GM13977 (cell line): ENCODE measurements around the gene IYD.

Source experiments
- DNase-seq: peaks from one replicate; pipeline ENCODE4 v3.0.0; 2012; ENCODE audit warnings: low spot score
- in situ Hi-C: fragments of 300-500 bp; cut with MboI; formaldehyde crosslinking; loops from one replicate; pipeline ENCODE4 v1.12.0; 2022; ENCODE audit warnings: low sequenced_read_pairs, low pct_unique_long_range_greater_than_20kb, mixed read lengths, inconsistent platforms; ENCODE audit not compliant: unreplicated experiment
- TF ChIP-seq, protein P1 (sequence below): IDR thresholded peaks from 2 replicates; pipeline ENCODE4 v1.5.1; 2012; ENCODE audit warnings: mild to moderate bottlenecking, control low read depth; ENCODE audit not compliant: insufficient read depth; ENCODE audit errors: extremely low read depth, missing control alignments

The IYD gene

DNA sequence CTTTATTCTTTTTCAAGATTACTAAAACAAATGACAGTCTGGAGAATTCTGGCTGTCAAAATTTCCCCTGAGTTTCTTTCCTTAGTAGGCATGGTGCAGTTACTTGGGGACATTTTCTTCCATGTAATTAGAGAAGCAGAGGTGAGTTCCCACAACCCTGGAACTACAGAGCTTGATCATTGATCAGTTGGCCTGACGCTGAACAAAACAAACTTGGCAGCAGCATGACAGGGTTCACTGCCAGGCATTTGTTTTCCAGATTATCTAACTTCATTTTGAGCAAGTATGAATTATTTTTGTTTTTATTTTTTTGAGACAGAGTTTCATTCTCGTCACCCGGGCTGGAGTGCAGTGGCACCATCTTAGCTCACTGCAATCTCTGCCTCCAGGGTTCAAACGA lies 22.6 kb downstream of the IYD start:
- DNase-seq = no peak
- TF ChIP-seq, protein P1, sequence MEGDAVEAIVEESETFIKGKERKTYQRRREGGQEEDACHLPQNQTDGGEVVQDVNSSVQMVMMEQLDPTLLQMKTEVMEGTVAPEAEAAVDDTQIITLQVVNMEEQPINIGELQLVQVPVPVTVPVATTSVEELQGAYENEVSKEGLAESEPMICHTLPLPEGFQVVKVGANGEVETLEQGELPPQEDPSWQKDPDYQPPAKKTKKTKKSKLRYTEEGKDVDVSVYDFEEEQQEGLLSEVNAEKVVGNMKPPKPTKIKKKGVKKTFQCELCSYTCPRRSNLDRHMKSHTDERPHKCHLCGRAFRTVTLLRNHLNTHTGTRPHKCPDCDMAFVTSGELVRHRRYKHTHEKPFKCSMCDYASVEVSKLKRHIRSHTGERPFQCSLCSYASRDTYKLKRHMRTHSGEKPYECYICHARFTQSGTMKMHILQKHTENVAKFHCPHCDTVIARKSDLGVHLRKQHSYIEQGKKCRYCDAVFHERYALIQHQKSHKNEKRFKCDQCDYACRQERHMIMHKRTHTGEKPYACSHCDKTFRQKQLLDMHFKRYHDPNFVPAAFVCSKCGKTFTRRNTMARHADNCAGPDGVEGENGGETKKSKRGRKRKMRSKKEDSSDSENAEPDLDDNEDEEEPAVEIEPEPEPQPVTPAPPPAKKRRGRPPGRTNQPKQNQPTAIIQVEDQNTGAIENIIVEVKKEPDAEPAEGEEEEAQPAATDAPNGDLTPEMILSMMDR = no peak
- in situ Hi-C loops = no loop called here

DNA sequence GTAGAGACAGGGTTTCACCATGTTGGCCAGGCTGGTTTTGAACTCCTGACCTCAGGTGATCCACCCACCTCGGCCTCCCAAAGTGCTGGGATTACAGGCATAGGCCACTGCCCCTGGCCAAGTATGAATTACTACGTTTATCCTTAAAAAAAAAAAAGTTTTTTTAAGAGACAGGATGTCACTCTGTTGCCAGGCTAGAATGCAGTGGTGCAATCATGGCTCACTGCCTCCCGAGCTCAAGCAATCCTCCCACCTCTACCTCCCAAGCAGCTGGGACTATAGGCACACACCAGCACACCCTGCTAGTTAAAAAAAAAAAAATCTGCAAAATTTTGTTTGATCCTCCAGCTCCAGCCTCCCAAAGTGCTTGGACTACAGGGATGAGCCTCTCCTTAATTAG lies 23.1 kb downstream of the IYD start:
- DNase-seq = no peak
- in situ Hi-C loops = no loop called here
- TF ChIP-seq, protein P1 = no peak

DNA sequence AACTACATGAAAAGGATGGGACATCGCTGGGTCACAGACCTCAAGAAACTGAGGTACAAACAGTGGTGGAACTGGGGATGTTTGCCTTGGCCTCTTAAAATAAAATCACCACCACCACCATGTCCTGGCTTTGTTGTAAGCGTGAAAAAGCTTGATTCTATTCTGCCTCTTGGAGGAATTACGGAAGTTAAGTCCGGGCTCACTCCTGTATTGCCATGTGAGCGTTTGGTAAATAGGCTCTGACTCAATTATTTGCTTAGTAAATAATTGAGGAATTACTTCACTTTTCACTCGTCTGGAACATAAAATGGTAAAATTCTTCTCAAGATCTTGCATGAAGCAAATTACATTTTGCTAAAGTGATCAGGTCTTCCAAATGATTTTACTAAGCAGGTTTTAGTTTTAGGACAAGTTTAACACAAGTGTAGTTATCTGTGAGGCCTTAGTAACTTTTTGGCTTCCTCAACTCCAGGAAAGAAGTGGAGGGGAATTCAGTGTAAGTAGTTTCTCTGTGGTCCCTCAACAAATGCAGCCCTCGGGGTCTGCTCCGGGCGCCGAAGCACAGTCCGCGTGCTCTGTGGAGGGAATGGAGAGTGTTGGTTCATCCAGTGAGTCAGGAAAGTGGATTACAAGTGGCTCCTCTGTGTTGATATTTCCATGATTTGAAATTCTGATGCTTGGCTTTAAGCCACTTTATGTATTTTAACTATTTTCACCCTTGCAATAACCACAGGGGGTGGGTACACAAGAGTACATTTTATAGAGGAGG lies 23.8 kb downstream of the IYD start:
- TF ChIP-seq, protein P1 = no peak
- in situ Hi-C loops = no loop called here
- no peak for DNase-seq

DNA sequence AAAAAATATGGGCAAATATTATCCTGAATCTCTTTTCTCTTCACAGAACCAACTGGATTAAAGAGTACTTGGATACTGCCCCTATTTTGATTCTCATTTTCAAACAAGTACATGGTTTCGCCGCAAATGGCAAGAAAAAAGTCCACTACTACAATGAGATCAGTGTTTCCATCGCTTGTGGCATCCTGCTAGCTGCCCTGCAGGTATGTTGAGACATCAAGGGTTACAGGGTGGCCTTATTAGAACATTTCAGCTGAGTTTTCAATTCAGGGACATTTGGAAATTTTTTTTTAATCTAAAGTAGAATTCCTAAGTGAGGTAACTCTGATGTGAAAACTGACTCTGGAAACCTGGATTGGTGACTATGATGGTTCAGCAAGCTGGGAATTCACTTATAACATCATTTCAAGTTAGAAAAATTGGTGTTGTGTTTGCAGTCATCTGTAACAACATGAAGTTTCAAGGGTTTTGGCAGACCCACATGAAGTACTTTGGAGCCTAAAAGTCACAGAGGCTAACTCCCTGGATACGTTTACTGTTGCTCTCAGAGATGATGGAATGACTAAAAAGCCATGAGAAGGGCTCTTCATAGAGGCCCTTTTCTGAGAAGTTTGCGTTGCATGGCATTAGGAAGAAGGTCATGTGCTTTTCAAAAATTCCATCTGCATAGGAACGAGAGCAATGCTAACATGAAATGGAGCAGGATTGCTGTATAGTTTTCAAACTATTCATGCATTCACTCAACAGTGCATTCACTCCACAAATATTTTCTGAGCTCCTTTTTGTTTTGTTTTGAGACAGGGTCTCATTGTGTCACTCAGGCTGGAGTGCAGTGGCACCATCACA lies 25.5 kb downstream of the IYD start:
- TF ChIP-seq, protein P1 = no peak
- in situ Hi-C loops = no loop called here
- no peak for DNase-seq

DNA sequence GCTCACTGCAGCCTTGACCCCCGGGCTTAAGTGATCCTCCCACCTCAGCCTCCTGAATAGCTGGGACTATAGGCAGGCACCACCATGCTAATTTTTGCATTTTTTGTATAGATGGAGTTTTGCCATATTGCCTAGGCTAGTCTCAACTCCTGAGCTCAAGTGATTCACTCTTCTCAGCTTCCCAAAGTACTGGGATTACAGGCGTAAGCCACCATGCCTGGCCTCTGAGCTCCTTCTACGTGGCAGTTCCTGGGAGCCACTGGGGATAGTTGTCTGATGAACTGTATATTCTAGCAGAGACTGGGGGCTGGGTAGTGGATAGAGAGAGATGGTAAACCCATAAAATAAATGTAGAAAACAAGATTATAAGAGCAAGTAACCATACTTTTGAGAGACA lies 26.1 kb downstream of the IYD start:
- in situ Hi-C loops = no loop called here
- no peak for DNase-seq
- TF ChIP-seq, protein P1 = no peak

DNA sequence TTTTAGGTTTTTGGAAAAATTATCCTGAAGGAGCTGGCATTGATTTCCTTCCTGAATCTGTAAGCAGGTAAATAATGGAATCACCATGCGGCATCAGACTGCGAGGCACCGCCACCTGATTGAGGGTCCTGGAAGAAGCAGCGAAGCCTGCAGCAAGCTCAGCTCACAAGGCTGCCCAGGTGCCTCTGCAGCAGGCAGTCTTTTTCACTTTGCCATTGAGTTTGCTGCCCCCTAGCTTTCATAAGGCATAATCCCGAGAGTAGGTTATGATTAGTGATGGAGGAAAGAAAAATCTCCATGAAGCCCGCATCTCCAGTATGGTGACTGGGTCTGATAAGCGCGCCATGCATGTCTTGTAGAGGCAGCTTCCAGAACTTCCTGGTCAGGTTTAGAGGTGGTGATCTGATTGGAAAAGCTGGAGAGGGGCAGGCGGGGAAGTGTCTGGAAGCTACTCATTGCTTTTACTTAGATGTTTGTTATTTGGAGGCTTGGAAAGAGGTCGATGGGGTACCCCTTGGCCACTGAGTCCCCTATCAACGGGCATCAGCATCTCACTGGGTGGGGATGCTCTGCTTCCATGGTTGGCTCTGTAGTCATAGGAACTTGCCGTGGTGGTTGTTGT lies 26.7 kb downstream of the IYD start:
- in situ Hi-C loops = no loop called here
- TF ChIP-seq, protein P1 = peak; percentile 68
- peak; percentile 55 for DNase-seq
